Upper lobe of left lung (tissue), 6 donors: ENCODE measurements around the gene BLVRB. TPM values are rescaled to one million over a fixed set of nuclear protein-coding genes. Genes with fewer than 3 reads are reported as not detected.

Experiments
- ATAC-seq, 2 donors: fragments of 200-7000 bp; cut with Tn5 transposase; one replicate each; pipeline ENCODE4 v1.9.1; 2022; ENCODE audit warnings: mild to moderate bottlenecking in 2 of 2, moderate library complexity in 2 of 2; ENCODE audit not compliant: low FRiP score in 2 of 2
- DNase-seq, 2 donors: peaks; one replicate each; pipeline ENCODE4 v3.0.0-alpha.2; 2019 to 2020
- H3K27ac ChIP-seq, 4 donors: fragments of 200-600 bp; sonication (generic); one replicate each; pipeline ENCODE4 v1.5.1; 2016 to 2019
- H3K27me3 ChIP-seq, 4 donors: fragments of 200-600 bp; sonication (generic); one replicate each; pipeline ENCODE4 v1.5.1; 2017 to 2019
- H3K36me3 ChIP-seq, 4 donors: fragments of 200-600 bp; sonication (generic); one replicate each; pipeline ENCODE4 v1.5.1; 2016 to 2019
- H3K4me1 ChIP-seq, 4 donors: fragments of 200-600 bp; sonication (generic); one replicate each; pipeline ENCODE4 v1.5.1; 2018 to 2019
- H3K4me3 ChIP-seq, 4 donors: fragments of 200-600 bp; sonication (generic); one replicate each; pipeline ENCODE4 v1.5.1; 2017 to 2019; ENCODE audit warnings: mild to moderate bottlenecking in 2 of 4, moderate library complexity in 1 of 4
- H3K9me3 ChIP-seq, 4 donors: fragments of 200-600 bp; sonication (generic); one replicate each; pipeline ENCODE4 v1.5.1; 2018 to 2019
- EP300 ChIP-seq, 4 donors: sonication (generic); formaldehyde crosslinking; IDR thresholded peaks; one replicate each; pipeline ENCODE4 v1.5.1; 2017; ENCODE audit warnings: antibody characterized with exemption in 4 of 4, control low read depth in 2 of 4
- POLR2A ChIP-seq, 4 donors: fragments of 450-650 bp; IDR thresholded peaks; one replicate each; pipeline ENCODE4 v1.5.1; 2016 to 2017; ENCODE audit warnings: antibody characterized with exemption in 4 of 4, mild to moderate bottlenecking in 2 of 4
- POLR2AphosphoS5 ChIP-seq, 2 donors: sonication (generic); formaldehyde crosslinking; IDR thresholded peaks; one replicate each; pipeline ENCODE4 v1.5.1; 2017; ENCODE audit warnings: antibody characterized with exemption in 2 of 2
- WGBS, 2 donors: methylation state at CpG; one replicate each; pipeline ENCODE4 v1.1.5; 2017 to 2018; 5-methylcytosine and 5-hydroxymethylcytosine counted together
- total RNA-seq, 6 donors: library from RNA; depleted of rRNA in 4 of 6; stranded (reverse); fragments of >200 nt in 4 of 6; gene quantifications; one replicate each; pipeline versions ENCODE4 v1.1.0 to v1.2.1, GENCODE V29; 2016 to 2021
- TF ChIP-seq, protein P1 (sequence below), 6 experiments: fragments of 450-650 bp in 4 of 6; fragments of 200-600 bp in 2 of 6; sonication (generic) in 2 of 6; IDR thresholded peaks; one replicate each; pipeline ENCODE4 v1.5.1; 2016 to 2019; ENCODE audit warnings: antibody characterized with exemption in 6 of 6
- donor health status: DM: no; HTN: no; CAD: no; lungs with moderate emphysema.
- donor health status: DM: no; HTN: yes; CAD: no; lungs with severe emphysema.

Gene BLVRB
- 100 to 1,000 TPM in 5 of 6 donors, 10 to 100 TPM in 1; 77.5 to 379 (median 223) TPM for total RNA-seq

DNA sequence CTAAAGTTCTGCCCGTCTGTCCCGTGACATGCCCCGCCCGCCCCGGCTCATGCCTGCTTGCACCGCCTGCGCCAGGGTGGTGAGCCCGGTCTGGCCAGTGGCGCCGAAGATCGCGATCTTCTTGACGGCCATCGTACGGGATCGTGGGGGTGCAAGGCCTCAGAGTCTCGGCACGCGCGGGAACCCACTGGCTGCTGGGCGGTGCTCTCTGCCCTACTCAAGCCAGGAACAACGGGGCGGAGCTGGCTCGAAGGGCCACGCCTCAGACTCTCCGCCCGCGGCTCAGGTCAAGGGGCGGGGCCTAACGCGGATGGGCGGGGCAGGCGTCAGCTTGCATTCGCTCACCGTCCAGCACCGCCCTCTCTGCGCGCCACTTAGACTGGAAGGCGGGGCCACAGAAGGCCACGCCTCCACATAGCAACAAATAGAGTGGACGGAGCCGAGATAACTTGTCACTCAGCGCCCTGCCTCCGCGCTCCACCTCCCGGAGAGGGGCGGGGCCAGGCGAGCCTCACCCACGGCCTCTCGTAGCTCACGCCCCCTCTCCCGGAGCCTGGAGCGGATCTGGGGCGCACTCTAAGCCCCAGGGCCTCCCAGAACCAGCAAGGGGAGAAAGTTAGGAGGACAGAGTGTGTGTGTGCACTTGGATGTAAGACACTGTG is at the start of gene BLVRB:
Gene BLVRB (minus strand): TSS at position 189 of the 662 bp plus-strand sequence. CDS start 57 bp downstream, at position 132.
- peaks cover 0 to 6% (median 3%) of the 10 kb centered on the region in 4 donors for H3K27me3 ChIP-seq
- TF ChIP-seq, protein P1, sequence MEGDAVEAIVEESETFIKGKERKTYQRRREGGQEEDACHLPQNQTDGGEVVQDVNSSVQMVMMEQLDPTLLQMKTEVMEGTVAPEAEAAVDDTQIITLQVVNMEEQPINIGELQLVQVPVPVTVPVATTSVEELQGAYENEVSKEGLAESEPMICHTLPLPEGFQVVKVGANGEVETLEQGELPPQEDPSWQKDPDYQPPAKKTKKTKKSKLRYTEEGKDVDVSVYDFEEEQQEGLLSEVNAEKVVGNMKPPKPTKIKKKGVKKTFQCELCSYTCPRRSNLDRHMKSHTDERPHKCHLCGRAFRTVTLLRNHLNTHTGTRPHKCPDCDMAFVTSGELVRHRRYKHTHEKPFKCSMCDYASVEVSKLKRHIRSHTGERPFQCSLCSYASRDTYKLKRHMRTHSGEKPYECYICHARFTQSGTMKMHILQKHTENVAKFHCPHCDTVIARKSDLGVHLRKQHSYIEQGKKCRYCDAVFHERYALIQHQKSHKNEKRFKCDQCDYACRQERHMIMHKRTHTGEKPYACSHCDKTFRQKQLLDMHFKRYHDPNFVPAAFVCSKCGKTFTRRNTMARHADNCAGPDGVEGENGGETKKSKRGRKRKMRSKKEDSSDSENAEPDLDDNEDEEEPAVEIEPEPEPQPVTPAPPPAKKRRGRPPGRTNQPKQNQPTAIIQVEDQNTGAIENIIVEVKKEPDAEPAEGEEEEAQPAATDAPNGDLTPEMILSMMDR (IDR thresholded peaks at IDR 0.05): peak in 1 of 6 experiments; percentile 5
- TF ChIP-seq POLR2A (IDR thresholded peaks at IDR 0.05): peak in 3 of 4 donors; percentile 83 to 97 (median 87)
- TF ChIP-seq POLR2AphosphoS5 (IDR thresholded peaks at IDR 0.05): peak; percentile 92 to 96
- peak in 1 of 4 donors; percentile 2 for TF ChIP-seq EP300 (IDR thresholded peaks at IDR 0.05)
- peak within 1 kb of the TSS; percentile 70 to 85 (median 78) for H3K4me3 ChIP-seq
- H3K27ac ChIP-seq: peak within 1 kb of the TSS; percentile 93 to 99 (median 94)
- ATAC-seq: peak; percentile 96 to 97
- 0 to 3% methylated on average over 2 to 16 of the region's 54 CpGs for WGBS, 2 donors
- H3K4me1 ChIP-seq: peaks cover 28 to 56% (median 34%) of the 10 kb centered on the region in 4 donors
- H3K36me3 ChIP-seq: no peaks in the 10 kb centered on the region
- peak; percentile 100 for DNase-seq
- no peaks in the 10 kb centered on the region for H3K9me3 ChIP-seq

DNA sequence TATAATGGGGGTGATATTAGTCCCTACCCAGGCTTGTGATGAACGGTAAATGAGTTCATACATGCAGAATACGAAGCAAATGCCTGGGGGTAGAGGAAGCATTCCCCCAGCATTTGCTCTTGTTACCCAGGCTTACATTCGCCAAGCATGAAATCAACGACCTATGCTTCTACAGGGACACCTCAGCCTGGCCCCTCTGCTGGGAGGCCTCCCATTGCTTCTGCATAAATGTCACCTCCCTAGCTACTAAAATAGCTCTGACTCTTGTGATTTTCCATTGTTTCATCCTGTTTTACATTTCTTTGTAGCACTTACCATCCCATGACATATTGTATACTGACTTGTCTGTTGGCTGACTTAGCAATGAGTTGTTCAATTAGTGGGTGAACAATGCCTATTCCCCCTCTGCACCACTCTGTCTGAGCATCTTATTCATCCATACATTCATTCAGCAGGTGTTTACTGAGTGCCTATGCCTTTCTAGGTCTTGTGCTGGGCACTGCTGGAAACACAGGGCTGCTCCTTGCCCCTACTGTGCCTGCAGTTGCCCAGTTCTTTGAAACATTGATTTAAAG is 48.3 kb upstream of the BLVRB start:
- DNase-seq: no peak
- no peaks in the 10 kb centered on the region for H3K9me3 ChIP-seq
- H3K27ac ChIP-seq: no peak overlapping the region
- H3K27me3 ChIP-seq: peaks cover 0 to 22% (median 8%) of the 10 kb centered on the region in 4 donors
- H3K4me1 ChIP-seq: peaks cover 4 to 10% (median 8%) of the 10 kb centered on the region in 4 donors
- WGBS, 2 donors: 69 to 87% methylated on average over 4 of the region's 4 CpGs
- no peak for ATAC-seq
- H3K36me3 ChIP-seq: no peaks in the 10 kb centered on the region
- no peak overlapping the region for H3K4me3 ChIP-seq
- TF ChIP-seq EP300 (IDR thresholded peaks at IDR 0.05): no peak
- TF ChIP-seq POLR2A (IDR thresholded peaks at IDR 0.05): no peak
- TF ChIP-seq, protein P1 (IDR thresholded peaks at IDR 0.05): no peak
- no peak for TF ChIP-seq POLR2AphosphoS5 (IDR thresholded peaks at IDR 0.05)

- Histone ChIP-seq H3K27me3 (peaks cover 0 to 22% (median 8%) of the 10 kb centered on the region in 4 donors), H3K36me3 (no peaks in the 10 kb centered on the region), H3K4me3 (no peak overlapping the region), H3K4me1 (peaks cover 4 to 10% (median 8%) of the 10 kb centered on the region in 4 donors), H3K27ac (no peak overlapping the region), H3K9me3 (no peaks in the 10 kb centered on the region)
- DNase-seq (peak in 1 of 2 donors; percentile 82), ATAC-seq (no peak)
- 61 to 71% methylated on average over 21 to 24 of the region's 27 CpGs for WGBS, 2 donors
- TF ChIP-seq, protein P1 (IDR thresholded peaks at IDR 0.05): no peak
- no peak for TF ChIP-seq EP300 (IDR thresholded peaks at IDR 0.05)
These were observed 47.8 kb upstream of the BLVRB start for GRCh38 chr19:40513345-40513678.

DNA sequence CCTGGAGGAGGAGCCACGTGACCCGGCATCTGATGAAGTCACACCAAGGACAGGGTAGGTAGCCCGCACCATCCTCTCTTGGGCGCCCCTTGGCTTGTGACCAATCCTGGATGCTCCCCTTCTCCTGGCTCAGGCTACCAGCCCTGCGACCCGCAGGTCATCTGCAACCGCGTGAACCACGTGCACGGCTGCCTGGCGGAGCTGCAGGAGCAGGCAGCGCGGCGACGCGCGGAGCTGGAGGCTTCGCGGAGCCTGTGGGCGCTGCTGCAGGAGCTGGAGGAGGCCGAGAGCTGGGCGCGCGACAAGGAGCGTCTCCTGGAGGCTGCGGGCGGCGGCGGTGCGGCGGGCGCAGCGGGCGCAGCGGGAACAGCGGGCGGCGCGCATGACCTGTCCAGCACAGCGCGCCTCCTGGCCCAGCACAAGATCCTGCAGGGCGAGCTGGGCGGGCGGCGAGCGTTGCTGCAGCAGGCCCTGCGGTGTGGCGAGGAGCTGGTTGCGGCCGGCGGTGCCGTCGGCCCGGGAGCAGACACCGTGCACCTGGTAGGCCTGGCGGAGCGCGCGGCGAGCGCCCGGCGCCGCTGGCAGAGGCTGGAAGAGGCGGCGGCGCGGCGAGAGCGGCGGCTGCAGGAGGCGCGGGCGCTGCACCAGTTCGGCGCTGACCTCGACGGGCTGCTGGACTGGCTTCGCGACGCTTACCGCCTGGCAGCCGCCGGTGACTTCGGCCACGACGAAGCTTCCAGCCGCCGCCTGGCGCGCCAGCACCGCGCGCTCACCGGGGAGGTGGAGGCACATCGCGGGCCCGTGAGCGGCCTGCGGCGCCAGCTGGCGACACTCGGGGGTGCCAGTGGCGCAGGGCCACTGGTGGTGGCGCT is 47.2 kb upstream of the BLVRB start:
- TF ChIP-seq POLR2AphosphoS5 (IDR thresholded peaks at IDR 0.05) (no peak), EP300 (IDR thresholded peaks at IDR 0.05) (no peak), POLR2A (IDR thresholded peaks at IDR 0.05) (no peak)
- TF ChIP-seq, protein P1 (IDR thresholded peaks at IDR 0.05): no peak
- WGBS, 2 donors: 12 to 20% methylated on average over 16 to 18 of the region's 105 CpGs
- Histone ChIP-seq H3K27ac (no peak overlapping the region), H3K27me3 (peaks cover 0 to 22% (median 8%) of the 10 kb centered on the region in 4 donors), H3K4me1 (peaks cover 4 to 10% (median 8%) of the 10 kb centered on the region in 4 donors), H3K4me3 (peak overlapping the region in 1 of 4 donors; percentile 14), H3K36me3 (no peaks in the 10 kb centered on the region), H3K9me3 (no peaks in the 10 kb centered on the region)
- ATAC-seq (peak in 1 of 2 donors; percentile 16), DNase-seq (peak in 1 of 2 donors; percentile 85)
